ENCODE measurements around the gene SUN5. TPM values are rescaled to one million over a fixed set of nuclear protein-coding genes. Genes with fewer than 3 reads are reported as not detected.

The SUN5 gene
- total and polyA plus RNA-seq, 2 of the 8 experiments (the other 6 are each of a cell fraction or from before 2014, with no cell fraction given) = not detected

DNA sequence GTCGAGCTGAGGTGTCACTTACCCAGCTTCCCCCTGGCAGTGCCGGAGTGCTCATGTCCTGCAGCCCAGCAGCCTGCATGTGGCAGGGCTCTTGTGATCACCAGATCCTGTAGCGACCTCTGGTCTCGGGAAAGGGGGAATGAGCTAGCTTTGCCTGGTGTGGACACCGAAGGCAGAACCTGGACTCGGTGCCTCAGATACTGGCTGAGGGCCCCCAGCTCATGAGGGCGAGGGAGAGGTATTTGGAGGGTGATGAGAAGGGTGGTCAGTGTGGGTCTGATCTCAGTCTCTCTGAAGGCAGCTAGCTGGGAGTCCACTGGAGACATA, 26.3 kb downstream of the SUN5 start (continued):
- TF ChIP-seq, protein P1, sequence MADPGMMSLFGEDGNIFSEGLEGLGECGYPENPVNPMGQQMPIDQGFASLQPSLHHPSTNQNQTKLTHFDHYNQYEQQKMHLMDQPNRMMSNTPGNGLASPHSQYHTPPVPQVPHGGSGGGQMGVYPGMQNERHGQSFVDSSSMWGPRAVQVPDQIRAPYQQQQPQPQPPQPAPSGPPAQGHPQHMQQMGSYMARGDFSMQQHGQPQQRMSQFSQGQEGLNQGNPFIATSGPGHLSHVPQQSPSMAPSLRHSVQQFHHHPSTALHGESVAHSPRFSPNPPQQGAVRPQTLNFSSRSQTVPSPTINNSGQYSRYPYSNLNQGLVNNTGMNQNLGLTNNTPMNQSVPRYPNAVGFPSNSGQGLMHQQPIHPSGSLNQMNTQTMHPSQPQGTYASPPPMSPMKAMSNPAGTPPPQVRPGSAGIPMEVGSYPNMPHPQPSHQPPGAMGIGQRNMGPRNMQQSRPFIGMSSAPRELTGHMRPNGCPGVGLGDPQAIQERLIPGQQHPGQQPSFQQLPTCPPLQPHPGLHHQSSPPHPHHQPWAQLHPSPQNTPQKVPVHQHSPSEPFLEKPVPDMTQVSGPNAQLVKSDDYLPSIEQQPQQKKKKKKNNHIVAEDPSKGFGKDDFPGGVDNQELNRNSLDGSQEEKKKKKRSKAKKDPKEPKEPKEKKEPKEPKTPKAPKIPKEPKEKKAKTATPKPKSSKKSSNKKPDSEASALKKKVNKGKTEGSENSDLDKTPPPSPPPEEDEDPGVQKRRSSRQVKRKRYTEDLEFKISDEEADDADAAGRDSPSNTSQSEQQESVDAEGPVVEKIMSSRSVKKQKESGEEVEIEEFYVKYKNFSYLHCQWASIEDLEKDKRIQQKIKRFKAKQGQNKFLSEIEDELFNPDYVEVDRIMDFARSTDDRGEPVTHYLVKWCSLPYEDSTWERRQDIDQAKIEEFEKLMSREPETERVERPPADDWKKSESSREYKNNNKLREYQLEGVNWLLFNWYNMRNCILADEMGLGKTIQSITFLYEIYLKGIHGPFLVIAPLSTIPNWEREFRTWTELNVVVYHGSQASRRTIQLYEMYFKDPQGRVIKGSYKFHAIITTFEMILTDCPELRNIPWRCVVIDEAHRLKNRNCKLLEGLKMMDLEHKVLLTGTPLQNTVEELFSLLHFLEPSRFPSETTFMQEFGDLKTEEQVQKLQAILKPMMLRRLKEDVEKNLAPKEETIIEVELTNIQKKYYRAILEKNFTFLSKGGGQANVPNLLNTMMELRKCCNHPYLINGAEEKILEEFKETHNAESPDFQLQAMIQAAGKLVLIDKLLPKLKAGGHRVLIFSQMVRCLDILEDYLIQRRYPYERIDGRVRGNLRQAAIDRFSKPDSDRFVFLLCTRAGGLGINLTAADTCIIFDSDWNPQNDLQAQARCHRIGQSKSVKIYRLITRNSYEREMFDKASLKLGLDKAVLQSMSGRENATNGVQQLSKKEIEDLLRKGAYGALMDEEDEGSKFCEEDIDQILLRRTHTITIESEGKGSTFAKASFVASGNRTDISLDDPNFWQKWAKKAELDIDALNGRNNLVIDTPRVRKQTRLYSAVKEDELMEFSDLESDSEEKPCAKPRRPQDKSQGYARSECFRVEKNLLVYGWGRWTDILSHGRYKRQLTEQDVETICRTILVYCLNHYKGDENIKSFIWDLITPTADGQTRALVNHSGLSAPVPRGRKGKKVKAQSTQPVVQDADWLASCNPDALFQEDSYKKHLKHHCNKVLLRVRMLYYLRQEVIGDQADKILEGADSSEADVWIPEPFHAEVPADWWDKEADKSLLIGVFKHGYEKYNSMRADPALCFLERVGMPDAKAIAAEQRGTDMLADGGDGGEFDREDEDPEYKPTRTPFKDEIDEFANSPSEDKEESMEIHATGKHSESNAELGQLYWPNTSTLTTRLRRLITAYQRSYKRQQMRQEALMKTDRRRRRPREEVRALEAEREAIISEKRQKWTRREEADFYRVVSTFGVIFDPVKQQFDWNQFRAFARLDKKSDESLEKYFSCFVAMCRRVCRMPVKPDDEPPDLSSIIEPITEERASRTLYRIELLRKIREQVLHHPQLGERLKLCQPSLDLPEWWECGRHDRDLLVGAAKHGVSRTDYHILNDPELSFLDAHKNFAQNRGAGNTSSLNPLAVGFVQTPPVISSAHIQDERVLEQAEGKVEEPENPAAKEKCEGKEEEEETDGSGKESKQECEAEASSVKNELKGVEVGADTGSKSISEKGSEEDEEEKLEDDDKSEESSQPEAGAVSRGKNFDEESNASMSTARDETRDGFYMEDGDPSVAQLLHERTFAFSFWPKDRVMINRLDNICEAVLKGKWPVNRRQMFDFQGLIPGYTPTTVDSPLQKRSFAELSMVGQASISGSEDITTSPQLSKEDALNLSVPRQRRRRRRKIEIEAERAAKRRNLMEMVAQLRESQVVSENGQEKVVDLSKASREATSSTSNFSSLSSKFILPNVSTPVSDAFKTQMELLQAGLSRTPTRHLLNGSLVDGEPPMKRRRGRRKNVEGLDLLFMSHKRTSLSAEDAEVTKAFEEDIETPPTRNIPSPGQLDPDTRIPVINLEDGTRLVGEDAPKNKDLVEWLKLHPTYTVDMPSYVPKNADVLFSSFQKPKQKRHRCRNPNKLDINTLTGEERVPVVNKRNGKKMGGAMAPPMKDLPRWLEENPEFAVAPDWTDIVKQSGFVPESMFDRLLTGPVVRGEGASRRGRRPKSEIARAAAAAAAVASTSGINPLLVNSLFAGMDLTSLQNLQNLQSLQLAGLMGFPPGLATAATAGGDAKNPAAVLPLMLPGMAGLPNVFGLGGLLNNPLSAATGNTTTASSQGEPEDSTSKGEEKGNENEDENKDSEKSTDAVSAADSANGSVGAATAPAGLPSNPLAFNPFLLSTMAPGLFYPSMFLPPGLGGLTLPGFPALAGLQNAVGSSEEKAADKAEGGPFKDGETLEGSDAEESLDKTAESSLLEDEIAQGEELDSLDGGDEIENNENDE (IDR thresholded peaks at IDR 0.05; ENCODE audit: insufficient replicate concordance, low read length) = no peak
- TF ChIP-seq SIN3A (conservative IDR thresholded peaks at IDR 0.05 in 1 of 2, IDR thresholded peaks at IDR 0.05 in 1 of 2; ENCODE audit: low read depth in 1 of 2, low read length in 2 of 2) (no peak), CEBPB (IDR thresholded peaks at IDR 0.05; ENCODE audit: low read depth, low read length) (no peak), FOSL1 (IDR thresholded peaks at IDR 0.05; ENCODE audit: insufficient read depth, low read depth, low read length) (no peak), EZH2 (IDR thresholded peaks at IDR 0.05; ENCODE audit: low read depth, low read length, severe bottlenecking) (no peak), SP1 (IDR thresholded peaks at IDR 0.05; ENCODE audit: low read depth, low read length) (no peak), BACH1 (IDR thresholded peaks at IDR 0.05; ENCODE audit: low read length) (no peak), YY1 (IDR thresholded peaks at IDR 0.05; ENCODE audit: low read depth, low read length) (no peak), BRCA1 (IDR thresholded peaks at IDR 0.05; ENCODE audit: low read depth, low read length) (no peak)
